H9 (cell line): Measurements from ENCODE around the gene MCRIP2. TPM values are rescaled to one million over a fixed set of nuclear protein-coding genes. Genes with fewer than 3 reads are reported as not detected.

ENCODE experiments used
- DNase-seq: peaks from one replicate; pipeline ENCODE4 v3.0.0-alpha.2; 2017
- H2AFZ ChIP-seq: one replicate; pipeline ENCODE4 v1.6.1; 2013; ENCODE audit warnings: mild to moderate bottlenecking, low read length, control low read depth, moderate library complexity
- H2AK5ac ChIP-seq: 2 replicates; pipeline ENCODE4 v1.6.1; 2013; ENCODE audit warnings: low read length, control low read depth, mixed read lengths; ENCODE audit not compliant: insufficient read length
- H2BK120ac ChIP-seq: one replicate; pipeline ENCODE4 v1.6.1; 2013; ENCODE audit warnings: low read depth, mild to moderate bottlenecking, low read length, control low read depth, inconsistent platforms; ENCODE audit not compliant: poor library complexity, severe bottlenecking
- H2BK12ac ChIP-seq: 2 replicates; pipeline ENCODE4 v1.6.1; 2013; ENCODE audit warnings: low read length, control low read depth, mixed read lengths, low read depth; ENCODE audit not compliant: insufficient read length
- H2BK15ac ChIP-seq: 2 replicates; pipeline ENCODE4 v1.6.1; 2013; ENCODE audit warnings: low read depth, low read length, control low read depth
- H2BK20ac ChIP-seq: one replicate; pipeline ENCODE4 v1.6.1; 2013; ENCODE audit warnings: low read depth, mild to moderate bottlenecking, low read length, control low read depth, inconsistent platforms; ENCODE audit not compliant: poor library complexity, severe bottlenecking
- H2BK5ac ChIP-seq: 2 replicates; pipeline ENCODE4 v1.6.1; 2013; ENCODE audit warnings: low read length, control low read depth, mixed read lengths; ENCODE audit not compliant: insufficient read length
- H3K14ac ChIP-seq: 2 replicates; pipeline ENCODE4 v1.6.1; 2013; ENCODE audit warnings: low read length, control low read depth; ENCODE audit not compliant: insufficient read depth
- H3K18ac ChIP-seq: 2 replicates; pipeline ENCODE4 v1.6.1; 2013; ENCODE audit warnings: low read depth, mild to moderate bottlenecking, mixed read lengths, low read length, control low read depth; ENCODE audit not compliant: insufficient read length
- H3K23ac ChIP-seq: 2 replicates; pipeline ENCODE4 v1.6.1; 2013; ENCODE audit warnings: low read length, control low read depth, mixed read lengths, low read depth; ENCODE audit not compliant: insufficient read length
- H3K23me2 ChIP-seq: 2 replicates; pipeline ENCODE4 v1.6.1; 2013; ENCODE audit warnings: low read depth, mild to moderate bottlenecking, mixed read lengths, low read length, control low read depth; ENCODE audit not compliant: insufficient read length, poor library complexity, severe bottlenecking
- H3K27ac ChIP-seq: 2 replicates; pipeline ENCODE4 v1.5.1; 2013; ENCODE audit warnings: low read length, control low read depth, mixed read lengths, low read depth; ENCODE audit not compliant: insufficient read length
- H3K27me3 ChIP-seq: 2 replicates; pipeline ENCODE4 v1.6.1; 2013; ENCODE audit warnings: low read length, control low read depth, inconsistent platforms; ENCODE audit not compliant: insufficient read depth
- H3K4ac ChIP-seq: 2 replicates; pipeline ENCODE4 v1.6.1; 2013; ENCODE audit warnings: low read depth, mild to moderate bottlenecking, control low read depth, inconsistent platforms, low read length, moderate library complexity
- H3K4me1 ChIP-seq: 2 replicates; pipeline ENCODE4 v1.6.1; 2013; ENCODE audit warnings: low read length, control low read depth, inconsistent platforms; ENCODE audit not compliant: insufficient read depth
- H3K4me2 ChIP-seq: 2 replicates; pipeline ENCODE4 v1.6.1; 2013; ENCODE audit warnings: low read length, control low read depth, mixed read lengths; ENCODE audit not compliant: insufficient read length, insufficient read depth
- H3K56ac ChIP-seq: 2 replicates; pipeline ENCODE4 v1.6.1; 2013; ENCODE audit warnings: low read depth, mild to moderate bottlenecking, mixed read lengths, low read length, control low read depth; ENCODE audit not compliant: insufficient read length
- H3K79me1 ChIP-seq: 2 replicates; pipeline ENCODE4 v1.6.1; 2013; ENCODE audit warnings: low read depth, mild to moderate bottlenecking, moderate library complexity, low read length, control low read depth, inconsistent platforms; ENCODE audit not compliant: insufficient read depth, poor library complexity, severe bottlenecking
- H3K79me2 ChIP-seq: 2 replicates; pipeline ENCODE4 v1.6.1; 2013; ENCODE audit warnings: low read length, control low read depth, inconsistent platforms; ENCODE audit not compliant: insufficient read depth
- H3K9ac ChIP-seq: 2 replicates; pipeline ENCODE4 v1.6.1; 2013; ENCODE audit warnings: low read length, control low read depth, mixed read lengths; ENCODE audit not compliant: insufficient read length; ENCODE audit errors: extremely low read depth
- H3K9me3 ChIP-seq: one replicate; pipeline ENCODE4 v1.6.1; 2013; ENCODE audit warnings: low read depth, low read length, inconsistent platforms; ENCODE audit not compliant: control insufficient read depth
- H3T11ph ChIP-seq: one replicate; pipeline ENCODE4 v1.6.1; 2013; ENCODE audit warnings: mild to moderate bottlenecking, low read length, control low read depth, inconsistent platforms
- H4K20me1 ChIP-seq: one replicate; pipeline ENCODE4 v1.6.1; 2013; ENCODE audit not compliant: control insufficient read depth, insufficient read length, insufficient read depth
- H4K5ac ChIP-seq: 2 replicates; pipeline ENCODE4 v1.6.1; 2013; ENCODE audit warnings: low read depth, mild to moderate bottlenecking, mixed read lengths, low read length, control low read depth; ENCODE audit not compliant: insufficient read length
- H4K8ac ChIP-seq: replicated peaks from 2 replicates; pipeline ENCODE4 v1.6.1; 2013; ENCODE audit warnings: low read length, control low read depth, mixed read lengths, low read depth; ENCODE audit not compliant: insufficient read length
- H4K91ac ChIP-seq: 2 replicates; pipeline ENCODE4 v1.6.1; 2013; ENCODE audit warnings: low read depth, mild to moderate bottlenecking, moderate library complexity, mixed read lengths, low read length, control low read depth; ENCODE audit not compliant: insufficient read length
- H3K27ac Mint-ChIP-seq, 3 experiments: 2 replicates in 2 of 3; 3 replicates in 1 of 3; pipeline ENCODE4 v1.8.0; 2020 to 2021; ENCODE audit warnings: mixed read lengths in 3 of 3, mild to moderate bottlenecking in 1 of 3, moderate library complexity in 1 of 3
- H3K27me3 Mint-ChIP-seq: 2 replicates; pipeline ENCODE4 v1.8.0; 2021; ENCODE audit warnings: low read depth, mild to moderate bottlenecking, moderate library complexity, mixed read lengths
- H3K36me3 Mint-ChIP-seq, 3 experiments: 2 replicates in 2 of 3; 3 replicates in 1 of 3; pipeline ENCODE4 v1.8.0; 2020 to 2021; ENCODE audit warnings: low read depth in 3 of 3, mixed read lengths in 3 of 3; ENCODE audit not compliant: insufficient read depth in 1 of 3
- H3K4me1 Mint-ChIP-seq, 2 experiments: 2 replicates each; pipeline ENCODE4 v1.8.0; 2020; ENCODE audit warnings: mixed read lengths in 2 of 2
- H3K4me3 Mint-ChIP-seq, 2 experiments: 2 replicates in 1 of 2; 3 replicates in 1 of 2; pipeline ENCODE4 v1.8.0; 2020 to 2021; ENCODE audit warnings: mild to moderate bottlenecking in 2 of 2, mixed read lengths in 2 of 2, moderate library complexity in 1 of 2
- H3K9me3 Mint-ChIP-seq, 2 experiments: 2 replicates in 1 of 2; 3 replicates in 1 of 2; pipeline ENCODE4 v1.8.0; 2020; ENCODE audit warnings: mild to moderate bottlenecking in 2 of 2, mixed read lengths in 2 of 2, moderate library complexity in 1 of 2
- WGBS: extraction: QIAGEN DNeasy Blood & Tissue Kit; methylation state at CpG from one replicate; pipeline ENCODE4 v1.1.7; 2013; ENCODE audit warnings: missing lambda C conversion rate, low lambda C conversion rate, mixed read lengths; ENCODE audit not compliant: insufficient read length; ENCODE audit errors: extremely low coverage; 5-methylcytosine and 5-hydroxymethylcytosine counted together
- total RNA-seq: library from RNA; stranded (reverse); gene quantifications from 2 replicates; pipeline ENCODE4 v1.2.1, GENCODE V29; 2021
- TF ChIP-seq, protein P1 (sequence below): fragments of 200-600 bp; sonication (generic); conservative IDR thresholded peaks from 3 replicates; pipeline ENCODE4 v1.8.0; 2021; ENCODE audit warnings: antibody characterized with exemption, mild to moderate bottlenecking

MCRIP2 gene
- total RNA-seq, 1 experiment from 2014 or later: 52.5 TPM

DNA sequence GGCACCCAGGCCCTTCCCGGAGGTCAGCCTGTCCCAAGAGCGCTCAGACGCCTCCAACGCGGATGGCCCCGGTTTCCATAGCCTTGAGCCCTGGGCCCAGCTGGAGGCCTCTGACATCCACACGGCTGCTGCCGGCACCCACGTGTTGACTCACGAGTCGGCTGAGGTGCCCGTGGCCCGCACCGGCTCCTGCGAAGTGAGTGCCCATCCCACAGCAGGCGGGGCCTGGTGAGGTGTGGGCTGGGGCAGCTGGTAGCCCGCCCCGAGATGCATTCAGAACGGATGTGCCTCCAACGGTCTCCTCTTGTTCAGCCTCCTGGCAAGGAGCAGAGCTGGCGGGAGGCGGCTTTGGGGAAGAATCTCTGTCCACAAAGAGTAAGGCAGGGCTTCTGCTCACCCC lies 10.2 kb downstream of the MCRIP2 start:
- no peak overlapping the region for H3K14ac ChIP-seq
- peaks cover 9% of the 10 kb centered on the region for H3K23me2 ChIP-seq
- H3K9me3 ChIP-seq: no peaks in the 10 kb centered on the region
- H3K9ac ChIP-seq: no peak overlapping the region
- no peak overlapping the region for H2BK15ac ChIP-seq
- no peak overlapping the region for H2AFZ ChIP-seq
- H2BK12ac ChIP-seq: no peak overlapping the region
- no peak overlapping the region for H3T11ph ChIP-seq
- H3K56ac ChIP-seq: no peak overlapping the region
- Mint-ChIP-seq H3K27me3 (no peaks in the 10 kb centered on the region), H3K9me3 (no peaks in the 10 kb centered on the region), H3K4me1 (peaks cover 0 to 9% of the 10 kb centered on the region in 2 experiments; a peak in 2 of 4 replicates), H3K36me3 (no peaks in the 10 kb centered on the region; a peak in 1 of 7 replicates), H3K4me3 (no peak overlapping the region; a peak in 1 of 5 replicates), H3K27ac (no peak overlapping the region)
- H3K79me2 ChIP-seq: no peaks in the 10 kb centered on the region
- no peaks in the 10 kb centered on the region for H4K20me1 ChIP-seq
- no peak overlapping the region for H3K4ac ChIP-seq
- no peaks in the 10 kb centered on the region for H3K79me1 ChIP-seq
- H2BK5ac ChIP-seq: no peak overlapping the region
- TF ChIP-seq, protein P1, sequence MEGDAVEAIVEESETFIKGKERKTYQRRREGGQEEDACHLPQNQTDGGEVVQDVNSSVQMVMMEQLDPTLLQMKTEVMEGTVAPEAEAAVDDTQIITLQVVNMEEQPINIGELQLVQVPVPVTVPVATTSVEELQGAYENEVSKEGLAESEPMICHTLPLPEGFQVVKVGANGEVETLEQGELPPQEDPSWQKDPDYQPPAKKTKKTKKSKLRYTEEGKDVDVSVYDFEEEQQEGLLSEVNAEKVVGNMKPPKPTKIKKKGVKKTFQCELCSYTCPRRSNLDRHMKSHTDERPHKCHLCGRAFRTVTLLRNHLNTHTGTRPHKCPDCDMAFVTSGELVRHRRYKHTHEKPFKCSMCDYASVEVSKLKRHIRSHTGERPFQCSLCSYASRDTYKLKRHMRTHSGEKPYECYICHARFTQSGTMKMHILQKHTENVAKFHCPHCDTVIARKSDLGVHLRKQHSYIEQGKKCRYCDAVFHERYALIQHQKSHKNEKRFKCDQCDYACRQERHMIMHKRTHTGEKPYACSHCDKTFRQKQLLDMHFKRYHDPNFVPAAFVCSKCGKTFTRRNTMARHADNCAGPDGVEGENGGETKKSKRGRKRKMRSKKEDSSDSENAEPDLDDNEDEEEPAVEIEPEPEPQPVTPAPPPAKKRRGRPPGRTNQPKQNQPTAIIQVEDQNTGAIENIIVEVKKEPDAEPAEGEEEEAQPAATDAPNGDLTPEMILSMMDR: no peak
- H3K18ac ChIP-seq: no peak overlapping the region
- WGBS: no CpG with 5 or more reads among the region's 22 CpGs
- H4K5ac ChIP-seq: no peak overlapping the region
- no peak overlapping the region for H3K23ac ChIP-seq
- H3K4me2 ChIP-seq: no peak overlapping the region
- H3K27ac ChIP-seq: no peak overlapping the region
- H2BK120ac ChIP-seq: no peak overlapping the region
- no peaks in the 10 kb centered on the region for H3K4me1 ChIP-seq
- no peak for DNase-seq
- no peak overlapping the region for H2AK5ac ChIP-seq
- H4K8ac ChIP-seq: no peak overlapping the region
- no peaks in the 10 kb centered on the region for H3K27me3 ChIP-seq
- no peak overlapping the region for H4K91ac ChIP-seq
- no peak overlapping the region for H2BK20ac ChIP-seq
